Transverse colon (tissue), 4 donors: ENCODE measurements around the gene GPATCH3. TPM values are rescaled to one million over a fixed set of nuclear protein-coding genes. Genes with fewer than 3 reads are reported as not detected.

Experiments used
- DNase-seq: peaks from one replicate; pipeline ENCODE4 v3.0.0-alpha.2; 2019
- H3K27ac ChIP-seq, 4 donors: fragments of 200-600 bp; sonication (generic); 2 replicates each; pipeline ENCODE4 v1.5.1; 2016 to 2018; ENCODE audit warnings: inconsistent platforms in 4 of 4
- H3K27me3 ChIP-seq: fragments of 200-600 bp; sonication (generic); 2 replicates; pipeline ENCODE4 v1.5.1; 2017; ENCODE audit warnings: inconsistent platforms
- H3K36me3 ChIP-seq, 4 donors: fragments of 200-600 bp; sonication (generic); 2 replicates each; pipeline ENCODE4 v1.5.1; 2017 to 2019; ENCODE audit warnings: inconsistent platforms in 4 of 4
- H3K4me1 ChIP-seq, 4 donors: fragments of 200-600 bp; sonication (generic); 2 replicates each; pipeline ENCODE4 v1.5.1; 2017 to 2020; ENCODE audit warnings: inconsistent platforms in 4 of 4
- H3K4me3 ChIP-seq, 4 donors: fragments of 200-600 bp; sonication (generic); 1 replicate in 1 of 4; 2 replicates in 3 of 4; pipeline versions ENCODE4 v1.5.1 to v1.6.1; 2017 to 2019; ENCODE audit warnings: inconsistent platforms in 4 of 4
- H3K9me3 ChIP-seq, 2 donors: fragments of 200-600 bp; sonication (generic); 2 replicates each; pipeline ENCODE4 v1.5.1; 2017 to 2019; ENCODE audit warnings: inconsistent platforms in 2 of 2
- CTCF ChIP-seq, 5 experiments: fragments of 200-600 bp in 3 of 5; fragments of 450-650 bp in 2 of 5; sonication (generic) in 3 of 5; IDR thresholded peaks; 1 replicate in 2 of 5; 2 replicates in 3 of 5; pipeline ENCODE4 v1.5.1; 2016 to 2017; ENCODE audit warnings: antibody characterized with exemption in 5 of 5, inconsistent platforms in 3 of 5, mild to moderate bottlenecking in 2 of 5, moderate library complexity in 1 of 5
- EP300 ChIP-seq: sonication (generic); formaldehyde crosslinking; IDR thresholded peaks from one replicate; pipeline ENCODE4 v1.6.1; 2017; ENCODE audit warnings: antibody characterized with exemption, low read depth
- POLR2A ChIP-seq: fragments of 450-650 bp; IDR thresholded peaks from one replicate; pipeline ENCODE4 v1.6.1; 2016; ENCODE audit warnings: antibody characterized with exemption, mild to moderate bottlenecking, moderate library complexity
- POLR2AphosphoS5 ChIP-seq, 3 donors: sonication (generic); formaldehyde crosslinking; IDR thresholded peaks; one replicate each; pipeline ENCODE4 v1.6.1; 2016; ENCODE audit warnings: antibody characterized with exemption in 3 of 3
- WGBS, 2 donors: methylation state at CpG; one replicate each; pipeline ENCODE4 v1.1.5; 2018; ENCODE audit warnings: low coverage in 1 of 2; 5-methylcytosine and 5-hydroxymethylcytosine counted together
- in situ Hi-C, 4 donors: fragments of 200-750 bp; cut with MboI; loops; one replicate each; pipeline versions ENCODE4 v1.15.0 to v1.15.1; 2017; ENCODE audit warnings: low sequenced_read_pairs in 3 of 4, low pct_ligation_motif_present in 1 of 4, low pct_unique_long_range_greater_than_20kb in 1 of 4
- intact Hi-C: fragments of 100-400 bp; cut with DNase I; formaldehyde crosslinking; loops from one replicate; pipeline ENCODE4 v1.15.1; 2023; ENCODE audit warnings: low total_unique reads
- total RNA-seq, 4 donors: library from RNA; depleted of rRNA; stranded (reverse); fragments of >200 nt; gene quantifications; one replicate each; pipeline ENCODE4 v1.1.0, GENCODE V29; 2016

GPATCH3 gene
- total RNA-seq, 4 donors from 2014 or later: 3.2 to 35.9 (median 10.7) TPM

DNA sequence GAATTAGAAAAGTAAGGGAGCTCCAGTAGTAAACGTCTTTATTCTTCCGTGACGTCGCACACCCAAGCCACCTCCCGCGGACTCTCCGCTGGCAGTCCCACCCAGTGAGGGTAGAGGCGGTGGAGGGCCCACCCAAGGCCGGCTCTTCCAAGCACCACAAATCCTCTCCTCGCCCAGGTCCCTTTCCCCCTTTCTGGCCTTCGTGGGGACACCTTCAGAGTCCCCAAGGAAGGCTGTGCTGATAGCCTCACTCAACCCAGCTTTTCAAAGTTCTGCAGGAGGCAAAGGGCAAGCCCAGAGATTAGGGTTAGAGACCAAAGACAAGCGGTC, 9.8 kb downstream of the GPATCH3 start:
- TF ChIP-seq POLR2AphosphoS5 (IDR thresholded peaks at IDR 0.05) (no peak), EP300 (no peak), POLR2A (peak; percentile 44), CTCF (IDR thresholded peaks at IDR 0.05) (no peak)
- Histone ChIP-seq H3K27ac (peak overlapping the region; percentile 91 to 98 (median 94)), H3K9me3 (no peaks in the 10 kb centered on the region), H3K4me1 (peaks cover 5 to 23% (median 17%) of the 10 kb centered on the region in 4 donors), H3K4me3 (peak overlapping the region; percentile 63 to 99 (median 80)), H3K27me3 (no peaks in the 10 kb centered on the region), H3K36me3 (peaks cover 0 to 33% (median 10%) of the 10 kb centered on the region in 4 donors)
- WGBS, 2 donors: 3% methylated on average over 12 of the region's 12 CpGs; no CpG with 5 or more reads in 1 of the 2 donors
- in situ Hi-C loops (loop anchor here in 1 of 4 donors (25.0 kb wide), 1 partner anchor 303 kb away; no protein-coding TSS in a partner anchor), intact Hi-C loops (no loop called here)
- no peak for DNase-seq

DNA sequence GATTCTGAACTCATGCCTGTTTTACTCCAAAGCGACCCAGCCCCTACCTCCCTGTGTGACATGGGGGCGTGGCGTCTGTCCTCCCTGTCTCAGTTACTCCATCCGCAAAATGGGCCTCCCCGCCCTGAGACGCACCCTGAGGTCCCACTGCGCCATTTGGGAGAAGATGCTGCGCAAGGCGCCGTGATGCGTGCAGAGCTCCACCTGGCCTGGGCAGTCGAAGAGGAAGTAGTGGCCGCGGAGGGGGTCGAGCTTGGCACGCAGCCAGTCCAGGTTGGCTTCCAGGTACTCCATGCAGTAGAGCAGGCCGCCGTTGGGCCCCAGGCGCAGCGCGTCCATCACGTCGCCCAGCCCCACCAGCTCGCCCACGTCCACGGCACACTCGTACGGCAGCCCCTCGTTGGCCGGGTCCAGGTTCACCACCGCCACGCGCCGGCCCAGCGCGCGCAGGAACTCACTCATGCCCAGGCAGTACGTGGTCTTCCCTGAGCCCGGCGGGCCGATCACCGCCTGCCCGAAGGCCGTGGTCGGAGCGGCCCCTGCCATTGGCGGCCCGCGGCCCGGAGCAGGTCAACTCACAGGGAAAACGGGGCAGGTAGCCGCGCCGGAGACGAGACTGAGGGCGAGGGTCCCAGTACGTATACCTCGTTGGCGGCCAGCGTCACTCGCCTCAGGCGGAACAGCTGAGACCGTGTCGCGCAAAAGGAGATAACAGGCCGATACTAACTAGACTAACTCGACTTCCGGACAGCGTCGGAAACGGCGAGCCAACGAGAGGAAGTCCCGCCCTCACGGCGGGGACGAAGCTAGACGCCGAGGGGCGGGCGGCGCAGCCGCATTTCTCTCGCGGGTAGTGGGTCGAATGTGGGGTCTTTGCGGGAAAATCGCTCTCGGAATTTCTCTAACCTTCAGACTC, 10.5 kb downstream of the GPATCH3 start, which contains the start of gene GPN2:
GPN2 (minus strand) TSS at position 733 of the 916 bp plus-strand sequence; CDS start at position 546, 187 bp downstream.
- Histone ChIP-seq H3K9me3 (no peaks in the 10 kb centered on the region), H3K27me3 (no peaks in the 10 kb centered on the region), H3K36me3 (peaks cover 0 to 37% (median 13%) of the 10 kb centered on the region in 4 donors), H3K4me1 (peaks cover 5 to 23% (median 17%) of the 10 kb centered on the region in 4 donors), H3K4me3 (peak within 1 kb of the TSS; percentile 63 to 99 (median 80)), H3K27ac (peak within 1 kb of the TSS; percentile 91 to 98 (median 94))
- no peak for TF ChIP-seq EP300
- peak; percentile 80 to 96 (median 96) for TF ChIP-seq POLR2AphosphoS5 (IDR thresholded peaks at IDR 0.05)
- TF ChIP-seq POLR2A: peak; percentile 88
- in situ Hi-C loops: loop anchor here in 1 of 4 donors (25.0 kb wide), 1 partner anchor 303 kb away; no protein-coding TSS in a partner anchor
- intact Hi-C loops: no loop called here
- peak; percentile 82 for DNase-seq
- 1 to 3% methylated on average over 7 to 86 of the region's 89 CpGs for WGBS, 2 donors

- Histone ChIP-seq H3K27ac (no peak overlapping the region), H3K27me3 (no peaks in the 10 kb centered on the region), H3K4me3 (no peak overlapping the region), H3K36me3 (peaks cover 0 to 48% (median 21%) of the 10 kb centered on the region in 4 donors), H3K9me3 (no peaks in the 10 kb centered on the region), H3K4me1 (peaks cover 5 to 23% (median 17%) of the 10 kb centered on the region in 4 donors)
- 73% methylated on average over 1 of the region's 1 CpG; no CpG with 5 or more reads in 1 of the 2 donors for WGBS, 2 donors
- in situ Hi-C loops (loop anchor here in 1 of 4 donors (25.0 kb wide), 1 partner anchor 301 kb away; no protein-coding TSS in a partner anchor), intact Hi-C loops (no loop called here)
- no peak for DNase-seq
- TF ChIP-seq EP300 (no peak), CTCF (IDR thresholded peaks at IDR 0.05) (no peak), POLR2AphosphoS5 (IDR thresholded peaks at IDR 0.05) (no peak), POLR2A (no peak)
These were observed 12.0 kb downstream of the GPATCH3 start for GRCh38 chr1:26888231-26888630.

DNA sequence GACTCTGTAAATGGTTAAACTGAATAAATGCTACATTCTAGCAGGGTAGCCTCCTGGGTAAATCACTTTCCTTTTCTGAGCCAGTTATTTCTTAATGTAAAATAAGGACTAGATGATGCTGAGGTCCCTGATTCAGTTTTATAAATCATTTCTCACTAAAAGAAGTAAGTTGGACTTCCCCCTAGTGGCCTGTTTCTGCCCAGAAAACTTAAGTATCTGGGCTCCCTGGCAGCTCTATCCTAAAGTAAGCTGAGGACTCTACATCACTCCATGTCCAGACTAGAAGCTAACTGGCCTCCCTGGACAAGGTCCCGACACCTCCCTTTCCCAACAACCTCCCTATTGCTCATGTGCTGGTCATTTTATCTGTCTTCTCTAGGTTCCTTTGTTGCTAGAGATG, 13.1 kb downstream of the GPATCH3 start:
- TF ChIP-seq CTCF (IDR thresholded peaks at IDR 0.05) (peak; percentile 0 to 45 (median 36)), POLR2A (no peak), EP300 (no peak), POLR2AphosphoS5 (IDR thresholded peaks at IDR 0.05) (no peak)
- Histone ChIP-seq H3K4me1 (peaks cover 5 to 23% (median 17%) of the 10 kb centered on the region in 4 donors), H3K9me3 (no peaks in the 10 kb centered on the region), H3K27ac (no peak overlapping the region), H3K36me3 (peaks cover 0 to 49% (median 24%) of the 10 kb centered on the region in 4 donors), H3K27me3 (no peaks in the 10 kb centered on the region), H3K4me3 (no peak overlapping the region)
- DNase-seq: no peak
- WGBS, 2 donors: 92% methylated on average over 1 of the region's 1 CpG; no CpG with 5 or more reads in 1 of the 2 donors
- in situ Hi-C loops: loop anchor here in 1 of 4 donors (25.0 kb wide), 1 partner anchor 300 kb away; no protein-coding TSS in a partner anchor
- intact Hi-C loops: no loop called here
